Activated CD8-positive, alpha-beta memory T cell treated with anti-CD3 and anti-CD28 coated beads, Interleukin-2, amount 50 U/mL, for 1 hour (primary cell): ENCODE results near the gene VWA5A.
"Not testable (repeated sequence)": the region's sequence is repeated elsewhere in the genome, so short reads cannot be mapped to it uniquely, and the experiment has no call there.

Experiments
- DNase-seq: peaks from one replicate; pipeline ENCODE4 v3.0.0-alpha.2; 2020; ENCODE audit errors: extremely low read depth

VWA5A gene

DNA sequence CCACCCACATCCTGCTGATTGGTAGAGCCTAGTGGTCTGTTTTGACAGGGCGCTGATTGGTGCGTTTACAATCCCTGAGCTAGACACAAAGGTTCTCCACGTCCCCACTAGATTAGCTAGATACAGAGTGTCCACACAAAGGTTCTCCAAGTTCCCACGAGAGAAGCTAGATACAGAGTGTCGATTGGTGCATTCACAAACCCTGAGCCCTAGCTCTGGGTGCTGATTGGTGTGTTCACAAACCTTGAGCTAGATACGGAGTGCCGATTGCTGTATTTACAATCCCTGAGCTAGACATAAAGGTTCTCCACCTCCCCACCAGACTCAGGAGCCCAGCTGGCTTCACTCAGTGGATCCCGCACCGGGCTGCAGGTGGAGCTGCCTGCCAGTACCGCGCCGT is 55.1 kb downstream of the VWA5A start:
- DNase-seq = not testable (repeated sequence)

DNA sequence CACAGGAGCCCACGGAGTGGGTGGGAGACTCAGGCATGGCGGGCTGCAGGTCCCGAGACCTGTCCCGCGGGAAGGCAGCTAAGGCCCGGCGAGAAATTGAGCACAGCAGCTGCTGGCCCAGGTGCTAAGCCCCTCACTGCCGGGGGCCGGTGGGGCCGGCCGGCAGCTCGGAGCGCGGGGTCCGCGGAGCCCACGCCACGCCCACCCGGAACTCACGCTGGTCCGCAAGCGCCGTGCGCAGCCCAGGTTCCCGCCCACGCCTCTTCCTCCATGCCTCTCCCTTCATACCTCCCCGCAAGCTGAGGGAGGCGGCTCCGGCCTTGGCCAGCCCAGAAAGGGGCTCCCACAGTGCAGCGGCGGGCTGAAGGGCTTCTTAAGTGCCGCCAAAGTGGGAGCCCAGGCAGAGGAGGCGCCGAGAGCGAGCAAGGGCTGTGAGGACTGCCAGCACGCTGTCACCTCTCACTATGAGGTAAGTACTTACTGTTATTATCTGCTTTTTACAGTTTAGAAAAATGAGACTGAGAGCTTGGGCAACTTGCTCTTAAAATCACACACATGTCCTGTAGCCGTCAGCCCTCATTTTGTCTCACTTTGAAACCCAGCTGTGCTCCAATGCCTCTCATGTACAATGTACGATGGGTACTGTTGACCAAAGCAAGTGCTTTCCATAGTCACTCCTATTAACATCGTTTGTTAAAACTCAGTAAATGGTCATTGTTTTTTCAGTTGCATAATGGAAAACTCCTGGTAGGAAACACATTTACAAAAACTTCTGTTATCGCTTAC is 55.7 kb downstream of the VWA5A start:
- no peak for DNase-seq

DNA sequence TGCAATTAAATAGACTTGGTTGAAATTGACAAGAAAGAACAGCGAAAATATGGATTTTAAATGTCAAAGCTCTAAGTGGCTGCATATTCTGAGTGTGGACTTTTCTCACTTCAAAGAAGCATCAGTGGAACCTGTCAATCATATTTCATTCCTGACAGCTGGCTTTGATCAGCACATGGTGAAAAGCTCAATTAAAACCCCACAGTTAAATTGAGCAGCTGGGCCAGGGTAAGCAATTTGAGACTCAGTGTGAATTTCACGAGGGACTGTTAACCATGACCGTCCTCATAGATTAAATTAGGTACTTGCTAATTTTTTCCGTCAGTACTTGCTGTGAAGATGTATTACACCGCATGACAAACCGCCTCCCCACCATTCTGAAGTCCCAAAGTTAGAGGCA is 56.9 kb downstream of the VWA5A start:
- no peak for DNase-seq

DNA sequence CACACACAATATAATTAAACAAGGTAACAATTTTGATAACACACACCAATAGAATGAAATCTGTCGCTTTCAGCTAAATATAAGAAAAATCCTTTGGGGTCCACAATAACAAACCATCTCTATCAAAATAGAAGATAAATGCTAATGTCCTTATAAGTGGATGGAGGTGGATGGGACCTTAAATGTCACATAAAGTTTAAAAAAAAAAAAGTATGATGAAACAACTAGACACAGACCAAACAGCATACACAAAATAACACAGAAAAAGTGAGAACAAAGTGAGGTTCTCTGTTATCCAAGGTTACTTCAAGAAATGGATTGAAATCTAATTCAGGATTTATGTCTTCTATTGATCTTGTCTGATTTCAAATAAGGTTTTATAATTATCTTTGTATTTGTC is 57.3 kb downstream of the VWA5A start:
- no peak for DNase-seq

DNA sequence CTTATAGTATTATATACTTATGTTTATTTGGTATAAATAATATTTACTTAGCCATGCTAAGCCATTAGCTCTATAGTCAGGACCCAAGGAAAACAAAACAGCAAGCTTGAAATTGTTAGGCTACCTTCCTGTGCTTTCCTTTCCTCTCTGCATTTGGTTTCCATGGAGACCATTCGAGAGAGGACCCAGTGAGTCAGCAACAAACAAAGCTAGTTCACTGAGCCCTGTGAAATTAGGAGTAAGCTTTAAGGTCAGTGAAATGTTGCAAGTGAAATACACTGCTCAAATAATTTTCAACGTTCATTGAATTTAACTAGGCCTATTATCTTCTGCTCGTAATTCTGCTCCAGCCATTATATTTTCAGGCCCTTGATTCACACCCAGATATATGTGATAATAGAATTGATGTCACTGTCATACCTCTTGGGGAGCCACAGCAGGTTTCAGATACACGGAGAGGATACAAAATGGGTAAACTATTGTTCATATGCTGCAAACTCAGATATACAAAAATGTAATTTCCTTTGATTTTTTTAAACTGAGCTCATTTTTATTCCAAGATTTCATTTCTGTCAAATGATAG is 58.8 kb downstream of the VWA5A start:
- no peak for DNase-seq

DNA sequence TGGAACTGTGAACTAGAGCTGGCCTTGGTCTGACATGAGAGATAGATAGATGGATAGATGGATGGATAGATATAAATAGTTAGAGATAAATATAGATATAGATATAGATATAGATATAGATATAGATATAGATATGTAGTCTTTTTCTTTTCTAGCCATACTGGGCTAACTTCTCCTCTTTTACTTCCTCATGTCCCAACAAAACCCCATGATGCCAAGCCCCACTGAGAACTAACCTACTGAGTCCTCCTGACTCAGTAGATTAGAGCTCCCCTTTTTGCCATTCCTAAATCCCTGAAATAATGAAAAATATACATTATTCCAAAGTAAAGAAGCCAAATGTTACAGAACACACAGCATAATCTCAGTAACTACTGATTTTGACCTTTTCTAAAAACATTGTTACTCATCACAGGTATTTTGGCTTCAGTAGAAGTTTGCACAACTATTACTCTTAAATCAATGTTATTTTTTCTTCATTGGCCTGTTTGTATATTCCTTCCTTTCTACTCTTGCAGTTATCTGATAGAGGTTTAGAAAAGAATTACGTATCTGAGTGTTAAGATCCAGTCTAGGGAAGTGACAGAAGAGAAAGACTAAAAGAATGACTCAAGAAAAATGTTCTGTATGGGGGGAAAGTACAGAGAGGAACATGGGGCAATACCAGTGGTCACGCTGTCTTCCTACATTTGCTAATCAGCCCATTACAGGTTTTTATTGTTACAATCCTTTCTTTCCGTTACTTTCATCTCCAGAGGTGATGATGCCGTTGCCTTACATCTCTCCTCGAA is 61.9 kb downstream of the VWA5A start:
- DNase-seq = no peak

DNA sequence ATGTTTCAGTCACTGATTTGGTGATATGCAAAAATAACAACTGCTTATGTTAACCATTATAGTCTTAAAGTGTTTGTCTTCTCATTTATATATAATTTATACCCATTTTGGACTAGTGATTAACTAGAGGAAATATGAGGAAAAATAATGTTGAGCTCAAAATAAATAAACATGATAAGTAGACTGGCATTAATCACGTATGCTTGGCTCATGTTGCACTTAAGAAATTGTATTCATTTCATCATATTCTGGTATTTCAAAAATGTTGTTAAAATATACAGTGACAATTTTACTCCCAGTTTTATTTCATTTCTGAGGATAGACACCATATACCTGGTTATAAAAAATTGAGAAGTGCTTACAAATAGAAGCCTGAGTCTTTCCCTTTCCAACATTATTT is 64.1 kb downstream of the VWA5A start:
- no peak for DNase-seq

DNA sequence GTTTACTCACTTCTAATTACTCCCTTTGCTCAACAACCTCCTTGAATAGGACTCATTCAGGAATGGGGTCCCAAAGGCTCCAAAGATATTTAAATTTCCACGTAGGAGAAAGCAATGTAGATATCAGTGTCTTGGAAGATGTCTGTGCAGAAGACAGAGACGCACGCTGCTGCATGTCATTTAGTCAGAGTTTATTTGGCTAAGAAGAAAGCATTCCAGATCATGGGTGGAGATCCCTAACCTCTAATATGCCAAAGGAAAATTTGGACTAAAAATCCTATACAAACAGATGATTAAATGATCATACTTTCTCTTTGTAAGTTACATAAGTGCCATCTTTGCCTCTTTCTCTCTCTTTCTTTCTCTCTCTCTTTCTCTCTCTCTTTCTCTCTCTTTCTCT is 67.8 kb downstream of the VWA5A start, which contains the start of gene OR10D3:
OR10D3 (plus strand) TSS at position 278 of the 400 bp plus-strand sequence. CDS start 1,925 bp downstream, outside the sequence.
- no peak for DNase-seq

DNA sequence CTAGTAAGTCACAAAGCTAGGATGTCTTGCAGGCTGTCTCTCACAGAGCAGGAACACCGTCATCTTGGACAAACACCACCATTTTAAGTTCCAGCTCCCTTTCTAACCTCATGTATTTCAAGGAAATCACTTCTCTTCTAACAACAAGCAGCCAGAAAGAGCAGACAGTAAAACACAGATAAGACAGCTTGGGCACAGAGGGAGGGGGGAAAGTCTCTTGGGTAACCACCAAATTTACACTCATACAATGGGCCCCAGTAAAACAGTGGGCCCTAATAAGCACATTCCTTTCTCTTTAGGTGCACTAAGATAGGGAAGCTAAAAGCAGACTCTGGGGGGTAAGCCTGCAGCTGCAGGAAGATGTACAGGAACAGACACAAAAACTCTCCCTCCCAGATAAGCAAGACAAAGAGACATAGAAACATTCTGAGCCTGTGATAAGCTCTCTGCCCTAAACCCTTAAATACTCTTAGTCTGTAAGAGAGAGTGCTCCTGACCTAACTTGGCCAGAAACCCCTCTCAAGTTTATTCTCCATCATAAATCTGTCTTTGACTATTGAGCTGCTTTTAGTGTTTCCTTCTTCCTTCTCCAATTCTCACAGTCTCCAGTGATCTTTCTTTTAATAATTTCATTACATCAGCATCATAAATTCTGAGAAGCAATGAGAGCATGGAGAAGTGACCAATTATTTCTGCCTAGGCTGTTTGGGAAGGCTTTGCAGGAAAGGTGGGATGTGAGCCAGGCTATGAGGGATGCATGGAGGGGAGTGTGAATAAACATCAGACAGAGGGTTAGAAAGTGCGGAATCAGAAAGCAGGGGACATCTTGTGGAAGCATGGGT is 75.3 kb downstream of the VWA5A start:
- no peak for DNase-seq

DNA sequence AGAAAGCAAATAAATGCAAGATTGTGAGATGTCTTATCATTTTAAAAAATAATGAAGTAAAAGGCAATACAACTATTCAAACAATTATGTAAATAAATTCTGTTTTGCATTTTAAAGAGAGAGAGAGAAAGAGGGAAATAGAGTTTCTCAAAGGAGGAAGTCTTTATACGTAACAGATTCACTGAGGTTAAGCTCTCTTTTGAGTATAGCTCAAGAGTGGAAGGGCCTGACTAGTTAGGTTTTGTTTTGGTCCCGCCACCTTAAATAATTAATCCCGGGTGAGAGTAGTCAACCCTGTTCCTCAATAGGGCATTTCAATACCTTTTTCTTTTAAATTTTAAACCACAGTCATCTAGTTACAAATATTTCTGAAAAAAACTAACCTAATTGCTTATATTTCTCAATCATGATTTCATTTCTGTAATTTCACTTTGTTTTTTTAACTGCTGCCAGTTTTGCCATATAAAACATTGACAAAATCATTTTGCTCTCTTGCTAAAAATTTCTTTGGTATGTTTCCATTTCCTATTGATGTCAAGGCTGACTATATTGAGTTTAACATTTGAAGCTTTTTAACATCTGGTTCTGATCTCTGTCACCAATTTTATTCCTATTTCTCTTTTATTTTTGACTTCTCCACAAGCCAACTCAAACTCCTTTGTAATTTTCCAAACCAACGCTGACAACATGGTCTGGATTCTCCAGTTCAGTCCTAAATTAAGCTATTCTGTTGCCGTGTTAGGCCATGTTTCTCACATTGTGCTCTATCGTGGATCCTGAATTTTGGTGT is 78.2 kb downstream of the VWA5A start:
- no peak for DNase-seq

DNA sequence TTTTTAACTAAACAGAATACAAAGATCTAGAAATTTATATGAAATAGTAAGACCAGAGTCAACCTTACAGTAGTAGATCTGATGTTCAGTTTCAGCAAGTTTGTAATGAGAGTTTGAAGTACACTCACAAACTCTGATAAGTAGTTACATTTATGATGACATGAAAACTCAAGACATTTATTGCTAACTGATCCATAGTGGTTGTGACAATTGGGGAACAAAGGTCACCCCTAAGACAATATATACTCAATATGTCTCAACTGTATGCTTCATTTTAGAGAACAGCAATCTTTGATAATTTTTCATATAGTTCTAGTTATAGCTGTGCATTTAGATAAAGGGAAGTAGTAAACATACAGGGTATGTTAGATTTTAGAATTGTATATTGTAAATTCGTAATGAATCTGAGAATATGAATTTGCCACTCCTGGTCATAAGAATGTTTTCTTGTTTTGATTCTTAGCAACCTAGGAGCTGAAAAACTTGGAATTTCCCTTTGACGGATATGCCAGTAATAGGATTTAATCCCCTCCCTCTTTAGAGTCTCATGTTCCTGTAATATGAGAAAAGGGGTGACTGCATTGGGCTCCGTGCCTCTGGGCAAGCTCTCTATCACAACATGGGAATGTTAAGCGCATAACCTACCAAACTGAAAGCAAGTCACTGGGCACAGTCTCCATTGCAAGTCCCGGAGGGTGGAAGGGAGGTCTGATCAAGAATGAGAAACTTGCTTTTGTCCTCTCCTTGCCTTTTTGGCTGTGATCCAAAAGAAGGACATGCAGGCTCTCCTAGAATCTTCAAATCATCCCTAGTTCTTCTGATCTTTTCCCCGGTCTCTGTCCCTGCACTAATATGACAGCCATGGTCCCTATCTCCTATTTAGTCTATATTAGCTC is 79.3 kb downstream of the VWA5A start:
- DNase-seq = no peak

DNA sequence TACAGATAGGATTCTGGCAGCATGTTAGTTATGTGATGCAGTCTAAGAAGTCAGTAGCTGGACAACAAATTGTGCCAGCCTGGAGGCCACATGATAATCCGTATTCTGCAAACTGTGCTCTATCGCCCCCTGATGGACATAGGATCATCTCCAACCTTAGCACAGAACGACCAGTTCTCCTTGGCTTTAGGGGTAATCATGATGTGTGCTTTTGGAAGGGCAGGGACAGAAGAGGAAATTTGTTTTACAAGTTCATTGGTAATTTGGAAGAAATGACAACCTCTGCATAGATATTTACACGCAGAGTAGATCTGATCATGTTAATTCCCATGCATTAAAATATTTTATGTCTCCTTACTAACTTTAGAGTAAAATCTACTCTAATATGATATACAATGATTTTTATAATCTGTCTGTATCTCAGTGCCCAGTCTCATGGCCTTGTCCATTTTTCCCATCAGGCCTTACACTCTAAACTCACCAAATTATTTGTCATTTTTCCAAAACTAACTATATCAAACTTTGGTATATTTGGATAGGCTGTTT is 80.0 kb downstream of the VWA5A start:
- no peak for DNase-seq
